RWPE1 (cell line): ENCODE measurements around the gene IPO7.
A peak's percentile ranks its signal among the peaks of the same experiment; 100 is the strongest.

Source experiments
- CTCF ChIA-PET: fragments of 350-600 bp; sonication (Branson Sonifier 250); formaldehyde crosslinking; extraction: SDS; loops from one replicate; lab custom pipeline; 2021; lab: Yijun Ruan, JAX
- POLR2A ChIA-PET: fragments of 400-600 bp; formaldehyde crosslinking; extraction: SDS; loops from one replicate; lab custom pipeline; 2020; ENCODE audit warnings: antibody characterized with exemption; ENCODE audit not compliant: low non-redundant PET; lab: Yijun Ruan, JAX
- DNase-seq: peaks from one replicate; pipeline ENCODE4 v3.0.0; 2012; ENCODE audit warnings: low spot score
- H3K27ac ChIP-seq: fragments of 450-650 bp; 2 replicates; pipeline ENCODE4 v1.5.1; 2017
- TF ChIP-seq, protein P1 (sequence below): fragments of 450-650 bp; conservative IDR thresholded peaks from 2 replicates; pipeline ENCODE4 v1.5.1; 2017; ENCODE audit warnings: low read depth, mild to moderate bottlenecking

The IPO7 gene

DNA sequence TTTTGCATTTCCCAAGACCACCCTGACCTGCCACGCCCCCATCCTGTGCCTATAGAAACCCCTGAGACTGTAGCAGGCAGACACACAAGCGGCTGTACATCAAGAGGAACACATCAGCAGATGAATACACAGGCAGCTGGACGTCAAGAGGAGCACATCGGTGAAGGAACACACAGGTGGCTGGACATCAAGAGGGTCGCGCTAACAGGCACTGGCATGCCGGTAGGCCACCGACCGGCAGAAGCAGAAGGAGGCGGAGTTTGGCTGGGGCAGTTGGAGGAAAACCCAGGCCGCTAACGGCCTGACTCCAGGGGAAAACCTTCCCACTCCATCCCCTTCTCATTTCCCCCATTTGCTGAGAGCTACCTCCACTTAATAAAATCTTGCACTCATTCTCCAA lies 5.4 kb upstream of the IPO7 start:
- ChIA-PET POLR2A (no interaction called here), CTCF (interaction anchor here (0.7 kb wide), 1 partner anchor 47 kb away, joined by 3 read pairs; no protein-coding TSS in a partner anchor)
- DNase-seq: no peak
- no peak overlapping the region for H3K27ac ChIP-seq
- TF ChIP-seq, protein P1, sequence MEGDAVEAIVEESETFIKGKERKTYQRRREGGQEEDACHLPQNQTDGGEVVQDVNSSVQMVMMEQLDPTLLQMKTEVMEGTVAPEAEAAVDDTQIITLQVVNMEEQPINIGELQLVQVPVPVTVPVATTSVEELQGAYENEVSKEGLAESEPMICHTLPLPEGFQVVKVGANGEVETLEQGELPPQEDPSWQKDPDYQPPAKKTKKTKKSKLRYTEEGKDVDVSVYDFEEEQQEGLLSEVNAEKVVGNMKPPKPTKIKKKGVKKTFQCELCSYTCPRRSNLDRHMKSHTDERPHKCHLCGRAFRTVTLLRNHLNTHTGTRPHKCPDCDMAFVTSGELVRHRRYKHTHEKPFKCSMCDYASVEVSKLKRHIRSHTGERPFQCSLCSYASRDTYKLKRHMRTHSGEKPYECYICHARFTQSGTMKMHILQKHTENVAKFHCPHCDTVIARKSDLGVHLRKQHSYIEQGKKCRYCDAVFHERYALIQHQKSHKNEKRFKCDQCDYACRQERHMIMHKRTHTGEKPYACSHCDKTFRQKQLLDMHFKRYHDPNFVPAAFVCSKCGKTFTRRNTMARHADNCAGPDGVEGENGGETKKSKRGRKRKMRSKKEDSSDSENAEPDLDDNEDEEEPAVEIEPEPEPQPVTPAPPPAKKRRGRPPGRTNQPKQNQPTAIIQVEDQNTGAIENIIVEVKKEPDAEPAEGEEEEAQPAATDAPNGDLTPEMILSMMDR: no peak

DNA sequence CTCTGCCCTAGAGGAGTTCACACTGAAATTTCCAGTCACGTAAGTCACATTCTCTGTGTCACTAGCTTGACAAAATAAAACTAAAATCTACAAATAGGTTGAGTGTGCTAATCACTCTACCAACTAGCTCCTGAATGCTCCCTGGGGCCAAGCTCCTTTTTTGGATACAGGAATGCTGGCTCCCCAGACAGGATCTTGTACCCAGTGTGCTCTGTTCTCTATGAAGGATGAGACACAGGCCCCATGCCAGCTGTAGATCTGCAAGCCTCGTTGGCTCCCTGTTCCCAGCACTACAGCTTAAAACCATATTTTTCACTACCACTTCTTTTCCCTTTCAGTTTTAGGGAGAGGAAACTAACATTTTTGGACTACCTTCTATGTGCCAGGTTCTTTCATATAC lies 3.7 kb upstream of the IPO7 start:
- H3K27ac ChIP-seq: no peak overlapping the region
- POLR2A ChIA-PET: interaction anchor here (1.1 kb wide), 1 partner anchor 17 kb away, joined by 6 read pairs; no protein-coding TSS in a partner anchor
- no peak for DNase-seq
- TF ChIP-seq, protein P1: no peak
- CTCF ChIA-PET: interaction anchor here (1.1 kb wide), 1 partner anchor 41 kb away, joined by 3 read pairs; no protein-coding TSS in a partner anchor

DNA sequence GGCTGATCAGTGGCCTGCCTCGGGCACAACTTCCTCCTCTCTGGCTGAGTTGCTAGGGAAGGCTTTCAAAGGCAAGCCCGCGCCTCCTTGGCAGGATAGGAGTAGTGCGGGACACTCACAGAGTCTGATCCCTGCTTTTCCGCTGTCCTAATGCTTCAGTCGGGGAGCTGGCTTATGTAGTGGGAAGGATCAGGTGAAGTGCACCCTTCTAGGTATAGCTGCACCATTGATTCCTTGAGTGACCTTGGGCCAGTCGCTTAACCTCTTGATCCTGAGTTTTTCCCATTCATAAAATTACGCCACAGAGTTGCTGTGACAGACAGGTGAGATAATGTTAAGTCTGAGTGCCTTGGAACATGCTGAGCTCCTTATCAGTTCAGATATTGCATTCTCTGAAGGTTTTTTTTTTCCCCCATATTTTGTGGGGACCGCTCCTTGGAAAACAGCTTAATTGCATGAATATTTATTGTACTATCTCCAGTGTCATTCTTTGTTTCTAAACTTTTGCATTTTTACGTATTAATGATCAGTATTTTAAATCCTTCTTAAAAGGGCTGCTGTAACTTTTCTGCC lies 961 bp downstream of the IPO7 start:
- DNase-seq: peak; percentile 42
- TF ChIP-seq, protein P1: no peak
- POLR2A ChIA-PET: interaction anchor here (0.5 to 2.0 kb wide), 6 partner anchors 19 to 1141 kb away, joined by 3 to 9 read pairs (median 4); partner anchors contain the start of genes DENND5A and TMEM41B
- CTCF ChIA-PET: interaction anchor here (0.5 to 0.9 kb wide), 4 partner anchors 56 to 201 kb away, joined by 3 read pairs; no protein-coding TSS in a partner anchor
- peak overlapping the region; percentile 87 for H3K27ac ChIP-seq

DNA sequence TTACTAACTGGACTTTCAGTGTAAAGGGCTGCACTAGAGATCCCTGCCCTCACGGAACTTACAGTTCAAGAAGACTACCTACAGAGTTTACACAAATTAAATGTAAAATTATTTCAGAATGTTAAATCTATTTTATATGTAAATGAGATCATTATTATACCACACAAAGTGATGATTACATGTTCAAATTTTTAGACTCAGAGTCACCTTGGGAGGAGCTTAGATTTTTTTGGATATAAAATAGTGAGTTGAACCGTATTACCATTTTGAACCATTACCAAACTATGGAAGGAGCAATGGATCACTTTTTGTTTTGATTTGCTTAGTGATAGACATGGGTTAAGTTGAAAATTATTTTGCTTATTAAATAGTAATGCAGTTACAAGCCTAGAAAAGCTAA lies 1.6 kb downstream of the IPO7 start:
- ChIA-PET CTCF (no interaction called here), POLR2A (interaction anchor here (1.0 to 2.0 kb wide), 2 partner anchors 22 to 73 kb away, joined by 3 to 9 read pairs; no protein-coding TSS in a partner anchor)
- H3K27ac ChIP-seq: no peak overlapping the region
- TF ChIP-seq, protein P1: no peak
- DNase-seq: no peak

DNA sequence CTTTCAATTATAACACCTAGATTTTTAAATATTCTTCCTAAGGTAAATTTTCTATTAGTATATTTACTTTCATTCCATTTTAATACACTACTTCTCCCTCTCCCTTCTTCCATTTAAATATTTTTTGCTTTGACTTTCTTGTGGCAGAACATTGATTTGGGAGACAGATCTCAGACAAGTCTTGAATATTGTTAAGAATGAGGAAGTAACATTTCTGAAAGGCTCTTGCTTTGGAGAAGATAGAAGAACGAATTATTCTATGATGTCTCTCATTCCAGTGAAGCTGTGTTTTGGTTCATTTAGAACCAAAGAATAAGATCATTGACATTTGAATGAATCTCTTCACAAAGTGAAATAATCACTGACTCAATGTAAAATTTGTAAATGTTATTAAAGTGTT lies 2.4 kb downstream of the IPO7 start:
- TF ChIP-seq, protein P1: no peak
- no peak for DNase-seq
- ChIA-PET POLR2A (interaction anchor here (2.0 kb wide), 1 partner anchor 23 kb away, joined by 9 read pairs; no protein-coding TSS in a partner anchor), CTCF (no interaction called here)
- H3K27ac ChIP-seq: no peak overlapping the region

DNA sequence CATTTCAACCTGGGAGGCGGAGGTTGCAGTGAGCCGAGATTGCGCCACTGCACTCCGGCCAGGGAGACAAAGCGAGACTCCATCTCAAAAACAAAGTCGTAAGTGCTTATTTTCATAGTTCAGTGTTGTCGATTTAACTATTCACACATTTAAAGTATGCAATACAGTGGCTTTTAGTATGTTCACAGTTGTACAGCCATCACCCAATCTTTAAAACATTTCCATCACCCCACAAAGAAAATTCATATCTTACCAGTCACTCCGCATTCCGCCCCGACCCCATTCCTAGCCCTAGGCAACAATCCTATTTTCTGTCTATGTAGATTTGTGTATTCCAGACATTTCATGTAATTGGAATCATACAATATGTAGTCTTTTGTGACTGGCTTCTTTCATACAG lies 11.9 kb downstream of the IPO7 start:
- TF ChIP-seq, protein P1: no peak
- no peak for DNase-seq
- H3K27ac ChIP-seq: no peak overlapping the region
- ChIA-PET CTCF (no interaction called here), POLR2A (no interaction called here)
